PC-9 (cell line): ENCODE measurements around the gene ATP1A1. TPM values are rescaled to one million over a fixed set of nuclear protein-coding genes. Genes with fewer than 3 reads are reported as not detected.

Experiments
- BruUV-seq: library from RNA; stranded (reverse); fragments of 400-500 nt; replicated peaks from 2 replicates; lab custom pipeline; 2021; lab: Mats Ljungman, UMichigan
- CTCF ChIA-PET: fragments of 300-600 bp; sonication (Branson Sonifier 250); formaldehyde crosslinking; loops from one replicate; lab custom pipeline; 2022; ENCODE audit warnings: antibody characterized with exemption; lab: Charles Lee
- POLR2A ChIA-PET: fragments of 300-600 bp; sonication (Branson Sonifier 250); formaldehyde crosslinking; loops from one replicate; lab custom pipeline; 2022; ENCODE audit warnings: antibody characterized with exemption; ENCODE audit not compliant: unreplicated experiment; lab: Charles Lee
- DNase-seq, 2 experiments: peaks; one replicate each; pipeline versions ENCODE4 v3.0.0 to v3.0.0-alpha.2; 2015 to 2022; ENCODE audit warnings: mixed read lengths in 1 of 2
- H2AFZ ChIP-seq: fragments of 200-600 bp; sonication (generic); 2 replicates; pipeline ENCODE4 v1.8.1; 2017; ENCODE audit warnings: antibody characterized with exemption
- H3F3A ChIP-seq: fragments of 200-600 bp; sonication (generic); 2 replicates; pipeline ENCODE4 v1.8.1; 2017; ENCODE audit warnings: antibody characterized with exemption, mild to moderate bottlenecking, low read depth; ENCODE audit not compliant: insufficient read depth
- H3K27ac ChIP-seq: fragments of 200-600 bp; sonication (generic); 2 replicates; pipeline ENCODE4 v1.6.1; 2016; ENCODE audit warnings: mixed run types
- H3K27me3 ChIP-seq: fragments of 200-600 bp; sonication (generic); 2 replicates; pipeline ENCODE4 v1.6.1; 2016; ENCODE audit warnings: low read depth, mixed run types; ENCODE audit not compliant: insufficient read depth
- H3K36me3 ChIP-seq: fragments of 200-600 bp; sonication (generic); 2 replicates; pipeline ENCODE4 v1.6.1; 2016; ENCODE audit warnings: low read depth, mixed run types
- H3K4me1 ChIP-seq: fragments of 200-600 bp; sonication (generic); replicated peaks from 2 replicates; pipeline ENCODE4 v1.6.1; 2016; ENCODE audit warnings: mixed run types; ENCODE audit not compliant: insufficient read depth
- H3K4me2 ChIP-seq: fragments of 200-600 bp; sonication (generic); 2 replicates; pipeline ENCODE4 v1.6.1; 2017; ENCODE audit warnings: mixed run types
- H3K4me3 ChIP-seq: fragments of 200-600 bp; sonication (generic); 2 replicates; pipeline ENCODE4 v1.6.1; 2016; ENCODE audit warnings: mixed run types
- H3K79me2 ChIP-seq: fragments of 200-600 bp; sonication (generic); 2 replicates; pipeline ENCODE4 v1.6.1; 2017; ENCODE audit warnings: low read depth, mixed run types
- H3K9me2 ChIP-seq: fragments of 200-600 bp; sonication (generic); 2 replicates; pipeline ENCODE4 v1.8.1; 2017; ENCODE audit warnings: mild to moderate bottlenecking; ENCODE audit not compliant: insufficient read depth
- H3K9me3 ChIP-seq: fragments of 200-600 bp; sonication (generic); 2 replicates; pipeline ENCODE4 v1.8.1; 2016; ENCODE audit warnings: low read depth; ENCODE audit not compliant: insufficient read depth
- H4K20me1 ChIP-seq: fragments of 200-600 bp; sonication (generic); 2 replicates; pipeline ENCODE4 v1.8.1; 2017; ENCODE audit not compliant: insufficient read depth
- CTCF ChIP-seq: fragments of 200-600 bp; sonication (generic); conservative IDR thresholded peaks from 2 replicates; pipeline ENCODE4 v1.6.1; 2017; ENCODE audit warnings: mixed run types, antibody characterized with exemption, mild to moderate bottlenecking, moderate library complexity
- EZH2 ChIP-seq: fragments of 200-600 bp; sonication (generic); IDR thresholded peaks from 2 replicates; pipeline ENCODE4 v1.8.0; 2017; ENCODE audit warnings: antibody characterized with exemption, low read depth
- intact Hi-C: fragments of 100-400 bp; cut with micrococcal nuclease; formaldehyde crosslinking; loops from one replicate; pipeline ENCODE4 v1.10.0; 2022; ENCODE audit not compliant: unreplicated experiment
- total RNA-seq: library from RNA; stranded (reverse); gene quantifications from 2 replicates; pipeline ENCODE4 v1.2.3, GENCODE V29; 2021

The ATP1A1 gene
- total RNA-seq, 1 experiment from 2014 or later, result 399 TPM

- intact Hi-C loops, result loop anchor here (2.0 to 5.0 kb wide), 2 partner anchors 77 to 109 kb away; no protein-coding TSS in a partner anchor
- peaks cover 76% of the 10 kb centered on the region for H3F3A ChIP-seq
- peaks cover 61% of the 10 kb centered on the region for H3K4me1 ChIP-seq
- peaks cover 79% of the 10 kb centered on the region for H3K79me2 ChIP-seq
- no peak overlapping the region for H2AFZ ChIP-seq
- peak overlapping the region; percentile 87 for H3K4me2 ChIP-seq
- peak overlapping the region; percentile 83 for H3K27ac ChIP-seq
- no peaks in the 10 kb centered on the region for H3K9me2 ChIP-seq
- peaks cover 55% of the 10 kb centered on the region for H4K20me1 ChIP-seq
- H3K4me3 ChIP-seq, result peak overlapping the region; percentile 75
- H3K36me3 ChIP-seq, result peaks cover 37% of the 10 kb centered on the region
- H3K27me3 ChIP-seq, result no peaks in the 10 kb centered on the region
- DNase-seq, result peak; percentile 67 to 92
- TF ChIP-seq EZH2, result no peak
- no peak for TF ChIP-seq CTCF
- TSS peak; percentile 19 for BruUV-seq
- H3K9me3 ChIP-seq, result no peaks in the 10 kb centered on the region
- ChIA-PET CTCF (interaction anchor here (2.5 kb wide), 1 partner anchor 110 kb away, joined by 9 read pairs; no protein-coding TSS in a partner anchor), POLR2A (interaction anchor here (0.5 to 0.8 kb wide), 7 partner anchors 16 to 684 kb away, joined by 3 to 10 read pairs (median 7); partner anchors contain the start of gene TTF2)
Observed at GRCh38 chr1:116375887-116376728, 3.1 kb downstream of the ATP1A1 start.

- Histone ChIP-seq H2AFZ (no peak overlapping the region), H3K27me3 (no peaks in the 10 kb centered on the region), H3K79me2 (peaks cover 85% of the 10 kb centered on the region), H3K9me2 (no peaks in the 10 kb centered on the region), H3F3A (peaks cover 71% of the 10 kb centered on the region), H3K4me2 (peak overlapping the region; percentile 87), H3K4me1 (peaks cover 55% of the 10 kb centered on the region), H3K9me3 (no peaks in the 10 kb centered on the region), H3K36me3 (peaks cover 42% of the 10 kb centered on the region), H3K27ac (peak overlapping the region; percentile 83), H3K4me3 (peak overlapping the region; percentile 75; the same call in 1 of the 2 replicates), H4K20me1 (peaks cover 60% of the 10 kb centered on the region)
- ChIA-PET POLR2A (interaction anchor here (0.6 to 0.8 kb wide), 4 partner anchors 41 to 710 kb away, joined by 3 to 10 read pairs (median 8); no protein-coding TSS in a partner anchor), CTCF (interaction anchor here (2.5 kb wide), 1 partner anchor 109 kb away, joined by 9 read pairs; no protein-coding TSS in a partner anchor)
- no peak for TF ChIP-seq CTCF
- TF ChIP-seq EZH2, result no peak
- intact Hi-C loops, result loop anchor here (2.0 to 5.0 kb wide), 2 partner anchors 76 to 109 kb away; no protein-coding TSS in a partner anchor
- BruUV-seq, result no TSS peak
- DNase-seq, result no peak
Observed at GRCh38 chr1:116376729-116377086, 3.7 kb downstream of the ATP1A1 start.
